GM18870 (cell line): ENCODE results near the gene ROS1.
"Not testable (repeated sequence)": the region's sequence is repeated elsewhere in the genome, so short reads cannot be mapped to it uniquely, and the experiment has no call there.

Experiments
- ATAC-seq: cut with Tn5 transposase; IDR thresholded peaks from one replicate; pipeline ENCODE4 v1.9.1; 2021; ENCODE audit warnings: moderate library complexity; ENCODE audit not compliant: unreplicated experiment

Gene ROS1

GRCh38 chr6:117384659-117385058 lies 41.1 kb downstream of the ROS1 start:
- no peak for ATAC-seq

GRCh38 chr6:117381749-117382148 lies 44.0 kb downstream of the ROS1 start:
- no peak for ATAC-seq

GRCh38 chr6:117380298-117380697 lies 45.4 kb downstream of the ROS1 start:
- no peak for ATAC-seq

- no peak for ATAC-seq
Measured at GRCh38 chr6:117375446-117375845, 50.3 kb downstream of the ROS1 start.

GRCh38 chr6:117373211-117373813 lies 52.4 kb downstream of the ROS1 start:
- no peak for ATAC-seq

GRCh38 chr6:117372289-117372688 lies 53.5 kb downstream of the ROS1 start:
- not testable (repeated sequence) for ATAC-seq

- no peak for ATAC-seq
Measured at GRCh38 chr6:117371492-117371891, 54.2 kb downstream of the ROS1 start.

- no peak for ATAC-seq
Measured at GRCh38 chr6:117359581-117359980, 66.2 kb downstream of the ROS1 start.

GRCh38 chr6:117354671-117355070 lies 71.1 kb downstream of the ROS1 start:
- ATAC-seq = no peak

- peak; percentile 81 for ATAC-seq
Measured at GRCh38 chr6:117352466-117353081, 73.2 kb downstream of the ROS1 start.

GRCh38 chr6:117351521-117351920 lies 74.2 kb downstream of the ROS1 start:
- no peak for ATAC-seq

- ATAC-seq = no peak
Measured at GRCh38 chr6:117346142-117346930, 79.4 kb downstream of the ROS1 start.

GRCh38 chr6:117345292-117345610 lies 80.5 kb downstream of the ROS1 start:
- ATAC-seq = no peak

- ATAC-seq = no peak
Measured at GRCh38 chr6:117344444-117345291, 81.1 kb downstream of the ROS1 start.

GRCh38 chr6:117338567-117338966 lies 87.2 kb downstream of the ROS1 start:
- ATAC-seq = no peak

GRCh38 chr6:117329926-117330325 lies 95.8 kb downstream of the ROS1 start:
- ATAC-seq = no peak

- no peak for ATAC-seq
Measured at GRCh38 chr6:117328500-117328899, 97.2 kb downstream of the ROS1 start.

GRCh38 chr6:117328005-117328389 lies 97.7 kb downstream of the ROS1 start:
- no peak for ATAC-seq

GRCh38 chr6:117327149-117328004 lies 98.4 kb downstream of the ROS1 start:
- no peak for ATAC-seq

- ATAC-seq = no peak
Measured at GRCh38 chr6:117326396-117326795, 99.3 kb downstream of the ROS1 start.
